MM.1S (cell line): Measurements from ENCODE around the gene SULT1A1.

Source experiments
- EZH2 ChIP-seq: fragments of 300-600 bp; sonication (generic); optimal IDR thresholded peaks from 2 replicates; pipeline ENCODE3; 2017; ENCODE audit warnings: low read depth, mild to moderate bottlenecking, antibody characterized with exemption, low read length, mixed read lengths
- EZH2phosphoT487 ChIP-seq: fragments of 300-600 bp; sonication (generic); IDR thresholded peaks from 2 replicates; pipeline ENCODE4 v1.6.1; 2018; ENCODE audit warnings: antibody characterized with exemption, low read length
- TF ChIP-seq, protein P1 (sequence below): fragments of 300-600 bp; sonication (generic); IDR thresholded peaks from 2 replicates; pipeline ENCODE4 v1.5.1; 2016; ENCODE audit warnings: antibody characterized with exemption, low read length, mixed read lengths

GRCh38 chr16:28604186-28604565 lies 5.7 kb downstream of the SULT1A1 start:
- no peak for TF ChIP-seq EZH2
- TF ChIP-seq, protein P1, sequence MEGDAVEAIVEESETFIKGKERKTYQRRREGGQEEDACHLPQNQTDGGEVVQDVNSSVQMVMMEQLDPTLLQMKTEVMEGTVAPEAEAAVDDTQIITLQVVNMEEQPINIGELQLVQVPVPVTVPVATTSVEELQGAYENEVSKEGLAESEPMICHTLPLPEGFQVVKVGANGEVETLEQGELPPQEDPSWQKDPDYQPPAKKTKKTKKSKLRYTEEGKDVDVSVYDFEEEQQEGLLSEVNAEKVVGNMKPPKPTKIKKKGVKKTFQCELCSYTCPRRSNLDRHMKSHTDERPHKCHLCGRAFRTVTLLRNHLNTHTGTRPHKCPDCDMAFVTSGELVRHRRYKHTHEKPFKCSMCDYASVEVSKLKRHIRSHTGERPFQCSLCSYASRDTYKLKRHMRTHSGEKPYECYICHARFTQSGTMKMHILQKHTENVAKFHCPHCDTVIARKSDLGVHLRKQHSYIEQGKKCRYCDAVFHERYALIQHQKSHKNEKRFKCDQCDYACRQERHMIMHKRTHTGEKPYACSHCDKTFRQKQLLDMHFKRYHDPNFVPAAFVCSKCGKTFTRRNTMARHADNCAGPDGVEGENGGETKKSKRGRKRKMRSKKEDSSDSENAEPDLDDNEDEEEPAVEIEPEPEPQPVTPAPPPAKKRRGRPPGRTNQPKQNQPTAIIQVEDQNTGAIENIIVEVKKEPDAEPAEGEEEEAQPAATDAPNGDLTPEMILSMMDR = no peak
- no peak for TF ChIP-seq EZH2phosphoT487
